Measurements from ENCODE around the gene ETV6.
A peak's percentile ranks its signal among the peaks of the same experiment; 100 is the strongest.

Gene ETV6

GRCh38 chr12:11885261-11886038, 236.0 kb downstream of the ETV6 start:
- H3K9me3 ChIP-seq: no peaks in the 10 kb centered on the region
- no peak overlapping the region for H3K27ac ChIP-seq
- H3K27me3 ChIP-seq: no peaks in the 10 kb centered on the region
- H3K36me3 ChIP-seq: peaks cover 52% of the 10 kb centered on the region
- TF ChIP-seq CTCF (IDR thresholded peaks at IDR 0.05): no peak
- no peak overlapping the region for H3K4me3 ChIP-seq (ENCODE audit: low read depth in 1 of 2, low read length in 1 of 2)
- peaks cover 6 to 18% of the 10 kb centered on the region in 2 experiments for H3K4me1 ChIP-seq (ENCODE audit: control insufficient read depth in 1 of 2, insufficient read depth in 1 of 2, low read depth in 1 of 2, low read length in 1 of 2)

- no peaks in the 10 kb centered on the region for H3K9me3 ChIP-seq
- no peak overlapping the region for H3K4me3 ChIP-seq (ENCODE audit: low read depth in 1 of 2, low read length in 1 of 2)
- no peaks in the 10 kb centered on the region for H3K27me3 ChIP-seq
- H3K36me3 ChIP-seq: peaks cover 60% of the 10 kb centered on the region
- no peak overlapping the region for H3K27ac ChIP-seq
- no peak for TF ChIP-seq CTCF (IDR thresholded peaks at IDR 0.05)
- peaks cover 6 to 13% of the 10 kb centered on the region in 2 experiments for H3K4me1 ChIP-seq (ENCODE audit: control insufficient read depth in 1 of 2, insufficient read depth in 1 of 2, low read depth in 1 of 2, low read length in 1 of 2)
Measured at GRCh38 chr12:11886339-11886738, 236.9 kb downstream of the ETV6 start.

- Histone ChIP-seq H3K4me3 (ENCODE audit: low read depth in 1 of 2, low read length in 1 of 2) (no peak overlapping the region), H3K4me1 (ENCODE audit: control insufficient read depth in 1 of 2, insufficient read depth in 1 of 2, low read depth in 1 of 2, low read length in 1 of 2) (peaks cover 6 to 16% of the 10 kb centered on the region in 2 experiments), H3K36me3 (peaks cover 75% of the 10 kb centered on the region), H3K9me3 (no peaks in the 10 kb centered on the region), H3K27me3 (no peaks in the 10 kb centered on the region), H3K27ac (no peak overlapping the region)
- no peak for TF ChIP-seq CTCF (IDR thresholded peaks at IDR 0.05)
Measured at GRCh38 chr12:11888029-11888428, 238.6 kb downstream of the ETV6 start.

GRCh38 chr12:11891346-11891745, 241.9 kb downstream of the ETV6 start:
- no peaks in the 10 kb centered on the region for H3K27me3 ChIP-seq
- no peak overlapping the region for H3K4me3 ChIP-seq (ENCODE audit: low read depth in 1 of 2, low read length in 1 of 2)
- no peak for TF ChIP-seq CTCF (IDR thresholded peaks at IDR 0.05)
- H3K9me3 ChIP-seq: no peaks in the 10 kb centered on the region
- peaks cover 68% of the 10 kb centered on the region for H3K36me3 ChIP-seq
- peak overlapping the region; percentile 31 for H3K27ac ChIP-seq
- H3K4me1 ChIP-seq (ENCODE audit: control insufficient read depth in 1 of 2, insufficient read depth in 1 of 2, low read depth in 1 of 2, low read length in 1 of 2): peaks cover 5 to 16% of the 10 kb centered on the region in 2 experiments

GRCh38 chr12:11891754-11892386, 242.4 kb downstream of the ETV6 start:
- Histone ChIP-seq H3K27ac (peak overlapping the region; percentile 31), H3K27me3 (no peaks in the 10 kb centered on the region), H3K9me3 (no peaks in the 10 kb centered on the region), H3K4me3 (ENCODE audit: low read depth in 1 of 2, low read length in 1 of 2) (no peak overlapping the region), H3K36me3 (peaks cover 63% of the 10 kb centered on the region), H3K4me1 (ENCODE audit: control insufficient read depth in 1 of 2, insufficient read depth in 1 of 2, low read depth in 1 of 2, low read length in 1 of 2) (peaks cover 5 to 16% of the 10 kb centered on the region in 2 experiments)
- no peak for TF ChIP-seq CTCF (IDR thresholded peaks at IDR 0.05)
